Subcutaneous adipose tissue (tissue), 4 donors: Measurements from ENCODE around the gene RIC1. TPM values are rescaled to one million over a fixed set of nuclear protein-coding genes. Genes with fewer than 3 reads are reported as not detected.

Experiments
- total RNA-seq, 4 donors: library from RNA; depleted of rRNA; stranded (reverse); fragments of >200 nt; gene quantifications; one replicate each; pipeline ENCODE4 v1.1.0, GENCODE V29; 2016
- TF ChIP-seq, protein P1 (sequence below): fragments of 450-650 bp; IDR thresholded peaks from one replicate; pipeline ENCODE4 v1.5.1; 2016; ENCODE audit warnings: low read depth, mild to moderate bottlenecking, control low read depth, antibody characterized with exemption, moderate library complexity

Gene RIC1
- total RNA-seq, 4 donors from 2014 or later = 38.5 to 52.8 (median 48.5) TPM

- TF ChIP-seq, protein P1, sequence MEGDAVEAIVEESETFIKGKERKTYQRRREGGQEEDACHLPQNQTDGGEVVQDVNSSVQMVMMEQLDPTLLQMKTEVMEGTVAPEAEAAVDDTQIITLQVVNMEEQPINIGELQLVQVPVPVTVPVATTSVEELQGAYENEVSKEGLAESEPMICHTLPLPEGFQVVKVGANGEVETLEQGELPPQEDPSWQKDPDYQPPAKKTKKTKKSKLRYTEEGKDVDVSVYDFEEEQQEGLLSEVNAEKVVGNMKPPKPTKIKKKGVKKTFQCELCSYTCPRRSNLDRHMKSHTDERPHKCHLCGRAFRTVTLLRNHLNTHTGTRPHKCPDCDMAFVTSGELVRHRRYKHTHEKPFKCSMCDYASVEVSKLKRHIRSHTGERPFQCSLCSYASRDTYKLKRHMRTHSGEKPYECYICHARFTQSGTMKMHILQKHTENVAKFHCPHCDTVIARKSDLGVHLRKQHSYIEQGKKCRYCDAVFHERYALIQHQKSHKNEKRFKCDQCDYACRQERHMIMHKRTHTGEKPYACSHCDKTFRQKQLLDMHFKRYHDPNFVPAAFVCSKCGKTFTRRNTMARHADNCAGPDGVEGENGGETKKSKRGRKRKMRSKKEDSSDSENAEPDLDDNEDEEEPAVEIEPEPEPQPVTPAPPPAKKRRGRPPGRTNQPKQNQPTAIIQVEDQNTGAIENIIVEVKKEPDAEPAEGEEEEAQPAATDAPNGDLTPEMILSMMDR = no peak
These were observed 189.0 kb downstream of the RIC1 start for GRCh38 chr9:5817862-5818261.

GRCh38 chr9:5818424-5819142, 189.7 kb downstream of the RIC1 start:
- TF ChIP-seq, protein P1 = no peak

GRCh38 chr9:5819174-5819573, 190.3 kb downstream of the RIC1 start:
- TF ChIP-seq, protein P1 = no peak

- TF ChIP-seq, protein P1 = no peak
These were observed 191.5 kb downstream of the RIC1 start for GRCh38 chr9:5820425-5820824.

GRCh38 chr9:5825223-5825622, 196.3 kb downstream of the RIC1 start:
- TF ChIP-seq, protein P1 = no peak

Other genes with a start within 250 kb of the RIC1 start
- gene PLGRKT, start 191.2 kb upstream of the RIC1 start, total RNA-seq = 10 to 100 TPM; 10.2 to 17.8 (median 13.8) TPM
- 1 to 10 TPM; 2.4 to 7.0 (median 4.6) TPM for gene CD274, start 178.6 kb upstream of the RIC1 start, total RNA-seq
- gene PDCD1LG2, start 118.6 kb upstream of the RIC1 start, total RNA-seq = 1 to 10 TPM; 3.4 to 8.8 (median 5.5) TPM
- gene ERMP1, start 204.0 kb downstream of the RIC1 start, total RNA-seq = 10 to 100 TPM; 12.6 to 21.2 (median 13.6) TPM